NB4 (cell line): Measurements from ENCODE around the gene EMD.

Experiments used
- DNase-seq: peaks from one replicate; pipeline ENCODE4 v3.0.0; 2010; ENCODE audit warnings: low read depth
- H3K4me3 ChIP-seq: one replicate; pipeline ENCODE4 v1.5.1; 2011; ENCODE audit warnings: mild to moderate bottlenecking, low read depth, low read length, moderate library complexity
- CTCF ChIP-seq: IDR thresholded peaks from one replicate; pipeline ENCODE4 v1.5.1; 2012; ENCODE audit warnings: low read depth, low read length
- MAX ChIP-seq: IDR thresholded peaks from 2 replicates; pipeline ENCODE4 v1.6.1; 2011; ENCODE audit warnings: low read depth, low read length
- MYC ChIP-seq: IDR thresholded peaks from 2 replicates; pipeline ENCODE4 v1.6.1; 2011; ENCODE audit warnings: low read depth, low read length
- POLR2A ChIP-seq: IDR thresholded peaks from 2 replicates; pipeline ENCODE4 v1.6.1; 2011; ENCODE audit warnings: mild to moderate bottlenecking; ENCODE audit not compliant: insufficient read length; ENCODE audit errors: extremely low read depth

EMD gene

GRCh38 chrX:154368630-154369448 lies 10.3 kb upstream of the EMD start:
- H3K4me3 ChIP-seq: peak overlapping the region; percentile 87
- TF ChIP-seq POLR2A (no peak), MAX (peak; percentile 61; the same call in 1 of the 2 replicates), MYC (peak; percentile 84)
- peak; percentile 97 for DNase-seq

- H3K4me3 ChIP-seq: peak overlapping the region; percentile 87
- TF ChIP-seq MAX (no peak), POLR2A (no peak), CTCF (no peak), MYC (no peak; the same call in 1 of the 2 replicates)
- peak; percentile 85 for DNase-seq
These were observed 9.4 kb upstream of the EMD start for GRCh38 chrX:154369449-154370299.

- H3K4me3 ChIP-seq: peak overlapping the region; percentile 87
- no peak for DNase-seq
- TF ChIP-seq MYC (no peak), CTCF (no peak), MAX (no peak), POLR2A (no peak)
These were observed 8.6 kb upstream of the EMD start for GRCh38 chrX:154370300-154371016.

- H3K4me3 ChIP-seq: peak overlapping the region; percentile 87
- DNase-seq: peak; percentile 94
- TF ChIP-seq CTCF (no peak), MAX (no peak), POLR2A (peak; percentile 95)
These were observed 7.9 kb upstream of the EMD start for GRCh38 chrX:154371017-154371788.

- peak overlapping the region; percentile 43 for H3K4me3 ChIP-seq
- DNase-seq: no peak
- no peak for TF ChIP-seq POLR2A
- TF ChIP-seq MAX: no peak
- no peak for TF ChIP-seq CTCF
- no peak for TF ChIP-seq MYC
These were observed 7.2 kb upstream of the EMD start for GRCh38 chrX:154371789-154372300.
